WTC11 (cell line): ENCODE data around the gene CRYGC.

Source experiments
- GABPB1 ChIP-seq: sonication (generic); formaldehyde crosslinking; IDR thresholded peaks from 2 replicates; pipeline ENCODE4 v1.8.1; 2023; ENCODE audit warnings: mild to moderate bottlenecking, missing genetic modification reagents
- NFYB ChIP-seq: sonication (generic); formaldehyde crosslinking; conservative IDR thresholded peaks from 2 replicates; pipeline ENCODE4 v1.8.0; 2022; ENCODE audit warnings: low read depth, missing genetic modification reagents
- NR3C1 ChIP-seq: sonication (generic); formaldehyde crosslinking; conservative IDR thresholded peaks from 2 replicates; pipeline ENCODE4 v1.8.1; 2023; ENCODE audit warnings: low read depth, mild to moderate bottlenecking, missing genetic modification reagents
- TF ChIP-seq, protein P1 (sequence below): sonication (generic); formaldehyde crosslinking; IDR thresholded peaks from 2 replicates; pipeline ENCODE4 v1.8.0; 2023; ENCODE audit warnings: missing genetic modification reagents
- TF ChIP-seq, protein P2 (sequence below): sonication (generic); formaldehyde crosslinking; IDR thresholded peaks from 2 replicates; pipeline ENCODE4 v1.8.1; 2022; ENCODE audit warnings: mild to moderate bottlenecking, moderate library complexity, missing genetic modification reagents

DNA sequence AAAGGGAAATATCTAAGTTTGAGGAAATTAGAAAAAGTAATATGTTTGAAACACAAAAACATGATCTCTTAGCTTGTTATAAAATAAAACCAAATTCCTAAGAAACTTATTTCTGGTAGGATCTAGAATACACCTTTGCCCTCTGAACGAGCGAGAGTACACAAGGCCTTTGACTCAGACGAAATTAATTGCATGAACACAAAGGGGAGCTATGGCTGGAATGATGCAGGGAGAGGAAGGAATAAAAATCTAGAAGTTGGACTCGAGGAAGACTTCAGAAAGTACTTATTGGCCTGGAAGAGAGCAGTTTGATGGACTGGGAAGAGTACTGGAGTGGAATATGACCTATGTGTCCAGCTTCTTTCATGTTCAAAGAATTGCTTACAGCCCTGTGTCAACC is 4.4 kb downstream of the CRYGC start:
- TF ChIP-seq NFYB (CRISPR knock-in tag) (no peak), NR3C1 (CRISPR knock-in tag) (no peak), GABPB1 (no peak)
- TF ChIP-seq, protein P1, sequence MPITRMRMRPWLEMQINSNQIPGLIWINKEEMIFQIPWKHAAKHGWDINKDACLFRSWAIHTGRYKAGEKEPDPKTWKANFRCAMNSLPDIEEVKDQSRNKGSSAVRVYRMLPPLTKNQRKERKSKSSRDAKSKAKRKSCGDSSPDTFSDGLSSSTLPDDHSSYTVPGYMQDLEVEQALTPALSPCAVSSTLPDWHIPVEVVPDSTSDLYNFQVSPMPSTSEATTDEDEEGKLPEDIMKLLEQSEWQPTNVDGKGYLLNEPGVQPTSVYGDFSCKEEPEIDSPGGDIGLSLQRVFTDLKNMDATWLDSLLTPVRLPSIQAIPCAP = no peak
- TF ChIP-seq, protein P2, sequence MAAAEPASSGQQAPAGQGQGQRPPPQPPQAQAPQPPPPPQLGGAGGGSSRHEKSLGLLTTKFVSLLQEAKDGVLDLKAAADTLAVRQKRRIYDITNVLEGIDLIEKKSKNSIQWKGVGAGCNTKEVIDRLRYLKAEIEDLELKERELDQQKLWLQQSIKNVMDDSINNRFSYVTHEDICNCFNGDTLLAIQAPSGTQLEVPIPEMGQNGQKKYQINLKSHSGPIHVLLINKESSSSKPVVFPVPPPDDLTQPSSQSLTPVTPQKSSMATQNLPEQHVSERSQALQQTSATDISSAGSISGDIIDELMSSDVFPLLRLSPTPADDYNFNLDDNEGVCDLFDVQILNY (CRISPR knock-in tag) = no peak
